NCI-H226 (cell line): ENCODE data around the gene ARHGAP25.

ENCODE experiments used
- DNase-seq: peaks from one replicate; pipeline ENCODE4 v3.0.0-alpha.2; 2015

ARHGAP25 gene

DNA sequence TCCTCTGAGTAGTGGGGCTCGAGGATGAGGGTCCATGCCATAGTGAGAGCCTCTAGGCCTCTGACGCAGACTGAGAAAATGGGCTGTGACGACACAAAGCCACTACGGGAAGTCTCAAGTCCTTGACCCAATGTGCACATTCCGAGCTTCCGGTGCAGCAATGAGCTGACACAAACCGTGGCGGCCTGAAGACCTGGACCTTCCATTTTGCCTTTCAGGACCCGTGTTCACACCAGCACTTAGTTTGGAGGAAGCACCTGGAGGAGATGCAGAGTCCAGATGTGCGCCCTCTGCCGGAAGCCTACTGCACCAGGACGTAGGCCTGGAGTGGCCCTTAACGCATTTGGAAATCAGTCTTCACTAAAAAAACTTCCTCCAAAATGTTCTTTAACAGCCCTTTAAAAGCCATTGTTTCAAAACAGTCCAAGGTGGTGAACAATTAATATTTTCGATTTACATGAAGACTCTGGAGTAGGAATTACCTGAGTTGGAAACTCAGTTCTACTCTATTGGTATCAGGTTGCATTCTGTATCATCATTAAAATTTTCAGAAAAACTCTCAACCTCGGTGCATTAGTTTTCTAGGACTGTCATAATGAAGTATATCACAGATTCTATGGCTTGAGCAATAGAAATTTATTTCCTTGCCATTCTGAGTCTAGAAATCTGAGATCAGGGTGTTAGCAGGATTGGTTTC is 102.7 kb downstream of the ARHGAP25 start:
- DNase-seq: no peak

GRCh38 chr2:68837861-68838341 is 103.3 kb downstream of the ARHGAP25 start:
- peak; percentile 17 for DNase-seq

DNA sequence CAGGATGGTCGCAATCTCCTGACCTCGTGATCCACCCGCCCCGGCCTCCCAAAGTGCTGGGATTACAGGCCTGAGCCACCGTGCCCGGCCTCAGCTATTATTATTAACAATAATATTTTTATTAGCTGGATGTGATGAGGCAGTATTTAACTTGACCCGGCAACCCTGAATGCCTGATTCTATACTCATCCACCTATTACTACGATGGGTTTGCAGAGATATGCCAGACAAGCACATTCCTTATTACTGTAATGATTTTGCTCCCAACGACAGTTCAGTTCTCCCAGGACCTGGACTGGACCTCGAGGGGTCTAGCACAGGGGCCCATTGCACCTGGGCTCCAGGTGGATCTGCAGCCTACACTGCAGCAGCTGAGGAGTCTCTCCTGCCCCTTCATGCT is 104.0 kb downstream of the ARHGAP25 start:
- DNase-seq: no peak

DNA sequence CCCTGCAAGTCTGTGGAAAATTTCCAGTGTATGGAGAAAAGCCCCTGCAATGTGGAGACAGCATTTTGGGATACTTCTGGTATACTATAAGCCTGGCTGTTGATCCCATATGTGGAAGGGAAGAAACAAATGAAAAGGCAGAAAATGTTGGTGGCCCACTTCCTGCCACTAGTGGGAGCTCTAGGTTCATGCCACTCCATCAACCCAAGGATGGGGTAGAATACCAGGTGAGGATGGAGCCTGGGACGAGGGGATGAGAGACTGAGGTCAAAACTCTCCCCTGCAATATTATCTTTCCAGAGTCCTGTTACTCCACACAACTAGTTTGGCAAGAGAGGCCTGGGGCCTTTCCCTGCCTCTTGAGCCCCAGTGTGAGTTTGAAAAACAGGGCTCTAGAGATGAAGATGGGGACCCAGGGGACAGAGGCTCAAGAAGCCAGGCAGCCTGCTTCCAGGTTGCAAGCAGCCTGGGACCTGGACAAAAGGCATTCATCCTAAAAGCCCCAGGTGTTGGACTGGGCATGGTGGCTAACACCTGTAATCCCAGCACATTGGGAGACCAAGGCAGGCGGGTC is 104.7 kb downstream of the ARHGAP25 start:
- no peak for DNase-seq

GRCh38 chr2:68845043-68845442 is 110.4 kb downstream of the ARHGAP25 start:
- DNase-seq: no peak

- no peak for DNase-seq
These were observed 111.5 kb downstream of the ARHGAP25 start for GRCh38 chr2:68846091-68846490.

GRCh38 chr2:68847751-68848150 is 113.1 kb downstream of the ARHGAP25 start:
- DNase-seq: no peak

- DNase-seq: peak; percentile 84
These were observed 115.0 kb downstream of the ARHGAP25 start for GRCh38 chr2:68849579-68850030.

DNA sequence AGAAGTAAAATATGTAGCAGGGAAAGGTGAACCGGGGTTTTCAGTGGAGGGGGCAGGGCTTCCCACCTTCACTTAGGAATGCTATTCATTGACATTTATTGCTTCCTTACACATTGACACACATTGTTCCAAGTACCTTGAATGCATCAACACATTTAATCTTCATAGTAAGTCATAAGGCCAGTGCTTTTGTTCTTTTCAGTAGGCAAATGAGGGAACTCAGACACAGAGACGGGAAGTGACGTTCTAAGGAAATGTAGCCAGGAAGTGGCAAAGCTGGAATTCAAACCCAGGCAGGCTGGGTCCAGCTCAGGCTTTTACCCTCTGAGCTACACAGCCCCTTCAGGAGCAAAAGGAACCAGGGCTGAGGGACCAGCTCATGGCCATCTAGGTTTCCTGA is 115.9 kb downstream of the ARHGAP25 start:
- DNase-seq: no peak

GRCh38 chr2:68853035-68853434 is 118.4 kb downstream of the ARHGAP25 start:
- no peak for DNase-seq

DNA sequence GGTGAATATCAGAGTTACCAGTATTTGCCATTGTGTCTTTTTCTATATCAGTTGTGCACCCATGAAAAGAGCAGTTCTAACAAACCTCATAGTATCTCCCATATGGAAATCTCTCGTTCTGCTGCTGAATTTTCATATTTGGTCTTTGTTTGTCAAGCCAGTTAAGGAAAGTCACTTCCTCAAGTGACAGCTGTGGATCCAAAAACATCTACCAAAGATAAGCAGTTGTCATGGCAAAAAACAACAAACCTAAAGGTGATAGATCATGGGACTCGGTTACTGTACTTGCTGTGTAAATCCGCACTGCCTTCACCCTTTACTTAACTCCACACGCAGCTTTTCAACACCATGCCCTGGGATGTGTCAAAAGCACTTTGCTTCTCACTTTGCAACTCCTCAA is 119.3 kb downstream of the ARHGAP25 start:
- DNase-seq: no peak

GRCh38 chr2:68854476-68854875 is 119.9 kb downstream of the ARHGAP25 start:
- DNase-seq: no peak

- no peak for DNase-seq
These were observed 120.9 kb downstream of the ARHGAP25 start for GRCh38 chr2:68855550-68855949.

- no peak for DNase-seq
These were observed 122.7 kb downstream of the ARHGAP25 start for GRCh38 chr2:68857202-68857845.

DNA sequence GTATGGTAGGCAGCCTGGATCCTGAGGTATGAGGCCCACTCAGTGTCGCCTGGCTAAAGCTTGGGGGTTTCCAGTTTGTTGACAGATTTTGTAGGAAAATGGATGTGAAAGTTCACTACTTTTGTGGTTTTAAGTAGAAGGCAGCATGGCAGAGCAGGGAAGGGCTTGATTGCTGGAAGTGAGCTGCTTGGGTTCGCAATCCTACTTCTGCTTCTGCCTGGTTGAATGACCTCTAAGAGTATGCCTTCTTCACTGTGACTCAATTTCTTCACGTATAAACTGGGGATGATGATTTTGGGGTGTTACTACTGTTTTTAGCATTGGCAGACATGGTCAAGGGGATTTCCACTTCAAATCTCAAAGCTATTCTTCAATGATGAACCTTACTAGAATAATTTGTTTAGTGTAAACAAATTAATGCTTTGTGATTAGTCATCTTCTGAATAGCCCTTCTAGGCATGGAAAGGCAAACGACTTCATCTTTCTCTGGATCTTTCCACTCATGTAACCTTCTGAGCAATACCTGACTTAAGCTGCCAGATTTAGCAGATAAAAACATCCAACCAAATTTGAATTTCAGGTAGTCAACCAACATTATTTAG is 123.3 kb downstream of the ARHGAP25 start:
- no peak for DNase-seq

GRCh38 chr2:68860111-68860510 is 125.5 kb downstream of the ARHGAP25 start:
- DNase-seq: no peak

- no peak for DNase-seq
These were observed 126.7 kb downstream of the ARHGAP25 start for GRCh38 chr2:68861330-68861729.

GRCh38 chr2:68862889-68863288 is 128.3 kb downstream of the ARHGAP25 start:
- no peak for DNase-seq

GRCh38 chr2:68863996-68864395 is 129.4 kb downstream of the ARHGAP25 start:
- no peak for DNase-seq

DNA sequence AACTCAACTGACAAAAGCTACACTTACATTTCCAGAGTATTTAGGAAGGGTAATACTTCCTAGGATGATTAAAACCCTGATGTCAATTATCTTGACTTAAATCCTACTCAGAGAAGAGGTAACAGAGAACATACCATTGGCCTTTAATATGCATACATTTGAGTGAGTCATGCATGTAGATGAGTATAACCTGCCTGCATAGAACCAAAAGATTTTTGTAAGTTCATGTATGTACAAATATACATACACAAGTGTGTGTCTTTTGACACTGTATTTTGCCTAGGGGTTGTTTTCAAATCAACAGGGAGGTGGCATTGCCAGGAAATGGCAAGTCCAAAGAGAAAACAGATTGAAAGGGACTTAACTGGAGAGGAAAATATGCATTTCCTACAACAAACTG is 130.5 kb downstream of the ARHGAP25 start:
- no peak for DNase-seq

- DNase-seq: peak; percentile 49
These were observed 135.6 kb downstream of the ARHGAP25 start for GRCh38 chr2:68870215-68870614.

DNA sequence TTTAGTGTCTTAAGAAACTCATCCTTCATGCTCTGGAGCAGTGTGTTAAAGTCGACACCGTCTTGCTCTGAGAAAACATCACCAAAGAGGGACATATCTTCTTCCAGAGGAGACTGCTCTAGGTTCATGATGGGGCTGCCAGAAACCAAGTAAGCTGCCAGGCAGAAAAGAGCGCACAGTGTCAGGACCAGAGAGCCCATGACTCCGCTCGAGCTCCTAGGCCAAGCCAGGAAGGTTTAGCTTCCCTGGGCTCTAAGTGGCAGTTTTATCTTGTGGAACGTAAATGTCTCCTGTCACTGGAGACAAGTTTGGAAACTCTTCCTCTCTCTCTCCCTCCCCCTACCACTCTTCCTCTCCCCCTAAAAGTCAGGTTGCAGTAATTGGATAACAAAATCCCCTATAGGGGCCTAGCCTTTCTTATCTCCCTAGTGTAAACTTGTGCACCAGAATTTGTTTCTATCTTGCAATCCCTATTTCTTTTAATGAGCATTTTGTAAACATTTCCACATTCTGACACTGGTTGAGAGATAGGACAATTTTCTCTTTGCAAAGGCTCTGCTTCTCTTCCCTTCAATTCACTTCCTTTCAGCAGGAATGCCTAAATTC is 136.7 kb downstream of the ARHGAP25 start, which contains the start of gene BMP10:
BMP10 (minus strand) TSS at position 239 of the 606 bp plus-strand sequence; CDS start at position 200, 39 bp downstream.
- no peak for DNase-seq
